Measurements from ENCODE around the gene PPP1R26. TPM values are rescaled to one million over a fixed set of nuclear protein-coding genes. Genes with fewer than 3 reads are reported as not detected.
A peak's percentile ranks its signal among the peaks of the same experiment; 100 is the strongest.
"Not testable (repeated sequence)": the region's sequence is repeated elsewhere in the genome, so short reads cannot be mapped to it uniquely, and the experiment has no call there.

The PPP1R26 gene
- total RNA-seq (10.2 TPM), polyA plus RNA-seq (ENCODE audit: insufficient read depth in 1 of 8, insufficient read length in 8 of 8, low replicate concordance in 1 of 8) (10 to 100 TPM in 7 of 8 donors, 1 to 10 TPM in 1; 9.7 to 15.7 (median 13.7) TPM)
- long read RNA-seq, donor 1, full-length matches to known transcripts, result 3 of 3 reads
- long read RNA-seq, donor 1, partial matches to known transcripts, result 0 of 3 reads
- long read RNA-seq, donor 1, other reads (novel, unspliced or antisense), result 0 of 3 reads
- long read RNA-seq, donor 2, result 0 reads
- long read RNA-seq, donor 3, full-length matches to known transcripts, result 9 of 9 reads
- long read RNA-seq, donor 3, partial matches to known transcripts, result 0 of 9 reads
- long read RNA-seq, donor 3, other reads (novel, unspliced or antisense), result 0 of 9 reads
- long read RNA-seq, donor 4, full-length matches to known transcripts, result 5 of 5 reads
- long read RNA-seq, donor 4, partial matches to known transcripts, result 0 of 5 reads
- long read RNA-seq, donor 4, other reads (novel, unspliced or antisense), result 0 of 5 reads
- long read RNA-seq, donor 5, full-length matches to known transcripts, result 13 of 18 reads
- long read RNA-seq, donor 5, partial matches to known transcripts, result 0 of 18 reads
- long read RNA-seq, donor 5, other reads (novel, unspliced or antisense), result 5 of 18 reads
- long read RNA-seq, donor 6, full-length matches to known transcripts, result 5 of 5 reads
- long read RNA-seq, donor 6, partial matches to known transcripts, result 0 of 5 reads
- long read RNA-seq, donor 6, other reads (novel, unspliced or antisense), result 0 of 5 reads
- long read RNA-seq, donor 7, full-length matches to known transcripts, result 7 of 7 reads
- long read RNA-seq, donor 7, partial matches to known transcripts, result 0 of 7 reads
- long read RNA-seq, donor 7, other reads (novel, unspliced or antisense), result 0 of 7 reads
- long read RNA-seq, donor 8, full-length matches to known transcripts, result 3 of 3 reads
- long read RNA-seq, donor 8, partial matches to known transcripts, result 0 of 3 reads
- long read RNA-seq, donor 8, other reads (novel, unspliced or antisense), result 0 of 3 reads
- long read RNA-seq, donor 9, full-length matches to known transcripts, result 9 of 9 reads
- long read RNA-seq, donor 9, partial matches to known transcripts, result 0 of 9 reads
- long read RNA-seq, donor 9, other reads (novel, unspliced or antisense), result 0 of 9 reads
- long read RNA-seq, donor 10, full-length matches to known transcripts, result 6 of 6 reads
- long read RNA-seq, donor 10, partial matches to known transcripts, result 0 of 6 reads
- long read RNA-seq, donor 10, other reads (novel, unspliced or antisense), result 0 of 6 reads
- long read RNA-seq, donor 11, full-length matches to known transcripts, result 8 of 8 reads
- long read RNA-seq, donor 11, partial matches to known transcripts, result 0 of 8 reads
- long read RNA-seq, donor 11, other reads (novel, unspliced or antisense), result 0 of 8 reads

GRCh38 chr9:135479469-135480052 lies at the start of gene PPP1R26:
Gene PPP1R26, plus strand, starts transcription at chr9:135479782. Its CDS starts 4,729 bp downstream, at chr9:135484511.
- peaks cover 14% of the 10 kb centered on the region for H3K36me3 ChIP-seq (ENCODE audit: control insufficient read depth, insufficient read depth, low read length)
- H3K4me3 ChIP-seq (ENCODE audit: low read length), result peak within 1 kb of the TSS; percentile 63
- H3K27me3 ChIP-seq (ENCODE audit: control insufficient read depth, insufficient read depth, low read length), result no peaks in the 10 kb centered on the region
- WGBS (ENCODE audit: insufficient coverage), result under 1% methylated on average over 59 of the region's 103 CpGs
- no peak within 1 kb of the TSS for H3K27ac ChIP-seq (ENCODE audit: low read length)
- no peaks in the 10 kb centered on the region for H3K9me3 ChIP-seq (replicated peaks; ENCODE audit: control insufficient read depth, low read depth, low read length)
- H3K4me1 ChIP-seq (ENCODE audit: control insufficient read depth, insufficient read depth, low read length), result peaks cover 14% of the 10 kb centered on the region
- DNase-seq, result peak; percentile 34

- H3K4me3 ChIP-seq (ENCODE audit: low read length), result no peak overlapping the region
- no CpG with 5 or more reads among the region's 4 CpGs for WGBS (ENCODE audit: insufficient coverage)
- H3K27me3 ChIP-seq (ENCODE audit: control insufficient read depth, insufficient read depth, low read length), result peaks cover 20% of the 10 kb centered on the region
- H3K27ac ChIP-seq (ENCODE audit: low read length), result no peak overlapping the region
- H3K4me1 ChIP-seq (ENCODE audit: control insufficient read depth, insufficient read depth, low read length), result no peaks in the 10 kb centered on the region
- DNase-seq, result no peak
- H3K36me3 ChIP-seq (ENCODE audit: control insufficient read depth, insufficient read depth, low read length), result no peaks in the 10 kb centered on the region
- H3K9me3 ChIP-seq (replicated peaks; ENCODE audit: control insufficient read depth, low read depth, low read length), result no peaks in the 10 kb centered on the region
Observed at GRCh38 chr9:135437259-135437658, 42.3 kb upstream of the PPP1R26 start.

- 92% methylated on average over 5 of the region's 11 CpGs for WGBS (ENCODE audit: insufficient coverage)
- H3K9me3 ChIP-seq (replicated peaks; ENCODE audit: control insufficient read depth, low read depth, low read length); H3K4me1 ChIP-seq (ENCODE audit: control insufficient read depth, insufficient read depth, low read length); H3K27ac ChIP-seq (ENCODE audit: low read length); H3K36me3 ChIP-seq (ENCODE audit: control insufficient read depth, insufficient read depth, low read length); H3K4me3 ChIP-seq (ENCODE audit: low read length); DNase-seq: not testable (repeated sequence)
- peaks cover 20% of the 10 kb centered on the region for H3K27me3 ChIP-seq (ENCODE audit: control insufficient read depth, insufficient read depth, low read length)
Observed at GRCh38 chr9:135437696-135438095, 41.9 kb upstream of the PPP1R26 start.

- peaks cover 22% of the 10 kb centered on the region for H3K27me3 ChIP-seq (ENCODE audit: control insufficient read depth, insufficient read depth, low read length)
- not testable (repeated sequence) for DNase-seq; H3K4me3 ChIP-seq (ENCODE audit: low read length); H3K9me3 ChIP-seq (replicated peaks; ENCODE audit: control insufficient read depth, low read depth, low read length); H3K4me1 ChIP-seq (ENCODE audit: control insufficient read depth, insufficient read depth, low read length); H3K36me3 ChIP-seq (ENCODE audit: control insufficient read depth, insufficient read depth, low read length); H3K27ac ChIP-seq (ENCODE audit: low read length)
- 77% methylated on average over 9 of the region's 14 CpGs for WGBS (ENCODE audit: insufficient coverage)
Observed at GRCh38 chr9:135438581-135439232, 40.9 kb upstream of the PPP1R26 start.

- not testable (repeated sequence) for H3K4me1 ChIP-seq (ENCODE audit: control insufficient read depth, insufficient read depth, low read length); H3K27ac ChIP-seq (ENCODE audit: low read length); H3K9me3 ChIP-seq (replicated peaks; ENCODE audit: control insufficient read depth, low read depth, low read length); DNase-seq; H3K36me3 ChIP-seq (ENCODE audit: control insufficient read depth, insufficient read depth, low read length); H3K4me3 ChIP-seq (ENCODE audit: low read length)
- 77% methylated on average over 6 of the region's 7 CpGs for whole genome bisulfite sequencing (ENCODE audit: insufficient coverage)
- H3K27me3 ChIP-seq (ENCODE audit: control insufficient read depth, insufficient read depth, low read length), result peaks cover 28% of the 10 kb centered on the region
Observed at GRCh38 chr9:135439514-135439913, 40.1 kb upstream of the PPP1R26 start.

- no peak for DNase-seq
- Histone ChIP-seq H3K27ac (ENCODE audit: low read length) (no peak overlapping the region), H3K4me1 (ENCODE audit: control insufficient read depth, insufficient read depth, low read length) (no peaks in the 10 kb centered on the region), H3K27me3 (ENCODE audit: control insufficient read depth, insufficient read depth, low read length) (peaks cover 30% of the 10 kb centered on the region), H3K9me3 (replicated peaks; ENCODE audit: control insufficient read depth, low read depth, low read length) (no peaks in the 10 kb centered on the region), H3K4me3 (ENCODE audit: low read length) (no peak overlapping the region), H3K36me3 (ENCODE audit: control insufficient read depth, insufficient read depth, low read length) (no peaks in the 10 kb centered on the region)
- WGBS (ENCODE audit: insufficient coverage), result 49% methylated on average over 11 of the region's 12 CpGs
Observed at GRCh38 chr9:135439916-135440315, 39.7 kb upstream of the PPP1R26 start.

- no peak overlapping the region for H3K27ac ChIP-seq (ENCODE audit: low read length)
- WGBS (ENCODE audit: insufficient coverage), result 80% methylated on average over 6 of the region's 10 CpGs
Observed at GRCh38 chr9:135440620-135441019, 39.0 kb upstream of the PPP1R26 start.

GRCh38 chr9:135441105-135442071 lies 38.2 kb upstream of the PPP1R26 start:
- H3K27ac ChIP-seq (ENCODE audit: low read length); H3K4me3 ChIP-seq (ENCODE audit: low read length); H3K36me3 ChIP-seq (ENCODE audit: control insufficient read depth, insufficient read depth, low read length); H3K9me3 ChIP-seq (replicated peaks; ENCODE audit: control insufficient read depth, low read depth, low read length); H3K4me1 ChIP-seq (ENCODE audit: control insufficient read depth, insufficient read depth, low read length): not testable (repeated sequence)
- peaks cover 33% of the 10 kb centered on the region for H3K27me3 ChIP-seq (ENCODE audit: control insufficient read depth, insufficient read depth, low read length)
- DNase-seq, result peak; percentile 27
- 52% methylated on average over 20 of the region's 23 CpGs for WGBS (ENCODE audit: insufficient coverage)

More at GRCh38 chr9:135440620-135441019, 39.0 kb upstream of the PPP1R26 start:
- Histone ChIP-seq H3K36me3 (ENCODE audit: control insufficient read depth, insufficient read depth, low read length) (no peaks in the 10 kb centered on the region), H3K9me3 (replicated peaks; ENCODE audit: control insufficient read depth, low read depth, low read length) (no peaks in the 10 kb centered on the region), H3K4me3 (ENCODE audit: low read length) (no peak overlapping the region), H3K4me1 (ENCODE audit: control insufficient read depth, insufficient read depth, low read length) (no peaks in the 10 kb centered on the region), H3K27me3 (ENCODE audit: control insufficient read depth, insufficient read depth, low read length) (peaks cover 32% of the 10 kb centered on the region)
- no peak for DNase-seq
